Stimulated activated CD4-positive, alpha-beta T cell treated with anti-CD3 and anti-CD28 coated beads, Interleukin-1b, Interleukin-23, amount 100 ng/mL, for 48 hours (primary cell): ENCODE data around the gene CYP27A1.
A peak's percentile ranks its signal among the peaks of the same experiment; 100 is the strongest.
"Not testable (repeated sequence)": the region's sequence is repeated elsewhere in the genome, so short reads cannot be mapped to it uniquely, and the experiment has no call there.

Experiments
- DNase-seq: peaks from one replicate; pipeline ENCODE4 v3.0.0-alpha.2; 2020

CYP27A1 gene

GRCh38 chr2:218834685-218835084 is 52.7 kb downstream of the CYP27A1 start:
- no peak for DNase-seq

- no peak for DNase-seq
Observed at GRCh38 chr2:218837495-218837894, 55.5 kb downstream of the CYP27A1 start.

DNA sequence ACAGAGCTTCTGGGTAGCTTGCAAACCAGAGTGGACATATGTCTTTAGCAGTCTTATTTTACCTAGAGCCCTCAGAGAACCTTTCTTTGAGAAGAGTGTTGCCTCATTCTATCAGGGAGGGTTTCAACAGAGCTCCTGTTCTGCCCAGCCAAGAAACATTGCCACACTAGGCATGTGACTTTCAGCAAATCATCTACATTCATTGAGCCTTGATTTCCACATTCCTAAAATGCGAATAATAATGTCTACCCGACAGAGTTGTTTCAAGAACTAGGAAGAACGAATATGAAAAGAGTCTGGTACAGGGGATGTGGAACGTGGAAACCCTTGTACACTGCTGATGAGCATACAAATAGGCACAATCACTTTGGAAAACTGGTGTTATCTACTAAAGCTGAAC is 57.5 kb downstream of the CYP27A1 start:
- no peak for DNase-seq

DNA sequence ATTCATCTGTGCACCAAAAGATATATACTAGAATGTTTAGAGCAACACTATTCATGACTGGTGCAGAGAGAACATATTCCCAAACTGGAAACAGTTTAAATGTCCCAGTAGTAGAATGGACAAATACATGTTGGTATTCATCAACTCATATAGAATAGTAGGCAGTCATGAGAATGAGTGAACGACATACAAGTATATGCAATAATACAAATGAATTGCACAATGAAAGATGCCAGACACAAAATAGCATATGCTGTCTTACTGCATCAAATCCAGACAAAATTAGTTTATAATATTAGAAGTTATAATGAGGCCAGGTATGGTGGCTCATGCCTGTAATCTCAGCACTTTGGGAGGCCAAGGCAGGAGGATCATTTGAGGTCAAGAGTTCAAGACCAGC is 57.9 kb downstream of the CYP27A1 start:
- no peak for DNase-seq

- not testable (repeated sequence) for DNase-seq
Observed at GRCh38 chr2:218844334-218844733, 62.4 kb downstream of the CYP27A1 start.

DNA sequence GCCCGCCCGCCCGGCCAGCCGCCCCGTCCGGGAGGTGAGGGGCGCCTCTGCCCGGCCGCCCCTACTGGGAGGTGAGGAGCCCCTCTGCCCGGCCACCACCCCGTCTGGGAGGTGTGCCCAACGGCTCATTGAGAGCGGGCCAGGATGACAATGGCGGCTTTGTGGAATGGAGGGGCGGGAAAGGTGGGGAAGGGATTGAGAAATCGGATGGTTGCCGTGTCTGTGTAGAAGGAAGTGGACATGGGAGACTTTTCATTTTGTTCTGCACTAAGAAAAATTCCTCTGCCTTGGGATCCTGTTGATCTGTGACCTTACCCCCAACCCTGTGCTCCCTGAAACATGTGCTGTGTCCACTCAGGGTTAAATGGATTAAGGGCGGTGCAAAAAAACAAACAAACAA is 65.0 kb downstream of the CYP27A1 start:
- DNase-seq, result not testable (repeated sequence)

DNA sequence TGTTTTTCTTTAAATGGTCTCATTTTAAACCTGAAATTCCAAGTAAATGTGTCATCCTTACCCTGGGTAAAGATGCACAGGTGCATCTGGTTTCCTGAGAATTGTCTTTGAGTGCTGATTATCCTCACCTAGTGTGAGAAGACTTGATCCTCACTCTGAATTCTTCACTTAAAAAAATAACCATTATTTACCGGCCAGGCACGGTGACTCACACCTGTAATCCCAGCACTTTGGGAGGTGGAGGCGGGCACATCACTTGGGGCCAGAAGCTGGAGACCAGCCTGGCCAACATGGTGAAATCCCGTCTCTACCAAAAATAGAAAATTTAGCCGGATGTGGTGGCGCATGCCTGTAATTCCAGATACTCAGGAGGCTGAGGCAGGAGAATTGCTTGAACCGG is 67.8 kb downstream of the CYP27A1 start:
- no peak for DNase-seq

GRCh38 chr2:218850796-218851195 is 68.8 kb downstream of the CYP27A1 start:
- no peak for DNase-seq

GRCh38 chr2:218851286-218851685 is 69.3 kb downstream of the CYP27A1 start:
- no peak for DNase-seq

DNA sequence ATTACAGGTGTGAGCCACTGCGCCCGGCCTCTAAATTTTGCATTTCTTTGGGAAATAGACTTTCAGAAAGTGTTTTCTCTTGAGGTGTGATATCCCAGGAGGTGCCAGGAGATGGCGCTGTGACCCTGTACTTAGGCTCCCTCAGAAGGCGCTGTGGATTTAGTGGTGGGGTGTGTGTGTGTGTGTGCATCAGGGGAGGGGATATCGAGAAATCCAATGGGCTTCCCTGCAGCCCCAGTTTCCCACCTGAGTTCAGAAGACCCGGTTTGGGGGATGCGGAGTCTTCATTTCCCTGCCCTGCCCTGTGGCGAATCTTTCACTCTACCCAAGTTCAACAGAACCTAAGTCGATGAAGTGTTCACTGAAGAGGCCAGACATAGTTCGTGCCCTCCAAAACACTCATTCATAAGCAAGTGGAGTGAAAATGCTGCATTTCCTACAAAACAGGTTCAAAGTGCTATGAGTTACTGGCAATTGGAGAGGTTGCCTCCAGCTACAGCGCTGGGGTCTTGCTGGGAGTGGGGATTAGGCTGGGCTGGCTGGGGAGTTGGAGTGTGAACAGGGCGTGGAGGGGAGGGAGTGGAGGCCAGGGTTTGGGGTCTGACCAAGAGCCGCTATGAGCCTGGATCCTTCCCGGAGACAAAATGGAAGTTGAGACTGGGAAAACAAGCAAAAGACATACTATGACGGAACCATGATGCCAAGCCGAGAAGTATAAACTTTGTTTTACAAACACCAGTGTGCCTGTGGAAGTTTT is 71.1 kb downstream of the CYP27A1 start:
- DNase-seq, result peak; percentile 57

- no peak for DNase-seq
Observed at GRCh38 chr2:218853766-218854165, 71.8 kb downstream of the CYP27A1 start.

GRCh38 chr2:218854860-218855259 is 72.9 kb downstream of the CYP27A1 start:
- DNase-seq, result no peak

DNA sequence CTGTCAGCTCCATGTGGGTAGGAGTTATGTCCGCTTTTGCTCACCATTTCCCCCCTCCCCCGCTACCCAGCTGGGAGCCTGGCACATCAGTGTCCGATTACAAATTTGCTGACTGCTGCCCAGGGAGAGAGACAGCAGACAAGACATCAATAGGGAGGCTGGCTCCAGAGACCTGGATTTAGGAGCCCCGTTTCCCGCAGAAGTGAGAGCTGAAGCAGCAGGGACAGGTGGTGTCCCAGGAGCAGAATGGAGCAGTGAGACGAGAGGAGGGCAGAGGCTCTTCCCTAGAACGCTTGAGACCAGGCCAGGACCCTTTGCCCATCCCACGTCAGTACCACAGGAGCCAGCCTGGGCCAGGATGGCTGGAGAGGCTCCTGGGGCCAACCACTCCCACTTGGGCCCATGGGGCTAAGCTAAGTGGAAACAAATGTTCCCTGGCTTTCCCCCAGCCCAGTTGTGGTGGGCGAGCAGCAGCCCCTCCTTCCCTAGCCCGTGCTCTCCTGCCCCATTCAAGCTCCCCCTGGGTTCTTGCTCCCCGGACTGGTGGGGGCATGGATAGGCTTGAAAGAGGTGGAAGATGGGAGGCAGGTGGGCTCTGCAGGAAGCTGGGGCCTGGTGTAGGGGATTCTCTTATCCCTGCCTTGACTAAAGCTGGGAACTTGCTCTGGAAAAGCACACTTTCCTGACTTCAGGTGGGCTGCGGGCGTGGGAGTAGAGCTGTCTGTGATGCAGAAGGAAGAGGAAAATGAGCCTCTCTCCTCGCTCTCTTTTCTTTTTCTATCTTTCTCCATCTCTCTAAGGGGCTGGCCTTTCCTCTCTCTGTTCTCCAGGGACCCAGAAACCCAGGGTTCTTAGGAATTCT is 73.6 kb downstream of the CYP27A1 start:
- no peak for DNase-seq

GRCh38 chr2:218856167-218856895 is 74.4 kb downstream of the CYP27A1 start:
- DNase-seq, result no peak

DNA sequence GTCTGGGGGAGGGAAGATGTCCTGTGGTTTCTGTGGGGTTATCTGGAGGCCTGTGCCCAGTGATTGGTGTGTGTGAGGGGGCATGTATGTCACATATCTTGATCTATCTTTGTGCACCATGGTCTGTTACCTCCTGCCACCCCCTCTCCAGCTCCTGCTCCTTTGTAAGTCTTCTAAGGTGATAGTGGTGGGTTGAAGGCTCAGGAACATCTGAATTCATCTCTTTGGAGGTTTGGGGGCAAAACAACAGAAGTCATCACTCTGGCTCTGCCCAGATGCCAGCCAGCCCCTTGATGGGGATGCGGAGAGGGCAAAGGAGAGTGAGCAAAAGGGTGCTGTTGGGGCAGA is 74.9 kb downstream of the CYP27A1 start:
- no peak for DNase-seq

DNA sequence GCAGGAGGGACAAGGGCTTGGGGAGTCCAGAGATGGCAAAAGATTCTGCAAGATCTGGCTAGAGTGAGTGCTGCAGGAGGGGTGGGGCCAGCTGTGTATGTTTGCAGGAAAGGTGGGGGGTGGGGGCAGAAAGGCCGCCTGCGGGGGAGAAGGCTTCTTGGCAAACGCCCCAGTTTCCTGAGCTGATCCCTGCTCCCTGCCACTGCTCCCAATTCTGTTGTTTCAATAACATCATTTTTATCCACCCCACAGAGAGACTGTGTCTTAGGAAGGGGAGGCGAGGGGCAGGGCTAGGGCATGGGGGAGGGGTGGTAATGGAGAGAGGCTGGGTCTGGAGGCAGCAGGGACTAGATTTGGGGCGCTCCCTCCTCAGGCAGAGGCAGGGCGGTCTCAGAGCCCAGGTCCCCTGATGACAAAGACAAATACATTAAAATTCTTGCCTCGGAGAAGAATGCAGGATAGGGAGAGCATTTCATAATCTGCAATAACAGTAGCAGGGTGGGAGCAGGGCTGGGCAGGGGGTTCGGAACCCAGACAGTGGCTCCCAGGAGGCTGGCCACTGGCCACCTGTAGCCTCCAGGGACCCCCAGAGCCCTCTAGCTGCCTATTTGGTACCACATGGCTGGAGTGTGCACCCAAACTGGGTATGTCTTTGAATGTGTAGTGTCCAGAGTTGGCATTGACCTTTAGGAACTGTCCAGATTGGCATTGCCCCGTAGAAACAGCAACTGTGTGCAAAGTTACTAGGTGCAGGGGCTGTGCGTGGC is 75.6 kb downstream of the CYP27A1 start:
- no peak for DNase-seq

DNA sequence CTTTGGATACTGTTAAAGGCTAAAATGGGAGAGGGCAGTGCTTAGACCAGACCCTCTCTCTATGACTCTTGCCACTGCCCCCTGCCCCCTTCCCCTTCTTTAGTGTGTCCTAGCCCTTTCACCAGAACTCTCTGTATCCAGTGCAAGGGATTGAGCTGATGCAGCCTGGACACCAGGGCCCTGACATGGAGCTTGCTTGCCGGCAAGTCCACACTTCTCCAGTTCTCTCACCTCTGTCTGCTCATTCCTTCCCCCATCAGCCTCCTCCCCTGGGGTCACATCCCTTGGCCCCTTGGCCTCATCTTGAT is 76.1 kb downstream of the CYP27A1 start:
- no peak for DNase-seq

DNA sequence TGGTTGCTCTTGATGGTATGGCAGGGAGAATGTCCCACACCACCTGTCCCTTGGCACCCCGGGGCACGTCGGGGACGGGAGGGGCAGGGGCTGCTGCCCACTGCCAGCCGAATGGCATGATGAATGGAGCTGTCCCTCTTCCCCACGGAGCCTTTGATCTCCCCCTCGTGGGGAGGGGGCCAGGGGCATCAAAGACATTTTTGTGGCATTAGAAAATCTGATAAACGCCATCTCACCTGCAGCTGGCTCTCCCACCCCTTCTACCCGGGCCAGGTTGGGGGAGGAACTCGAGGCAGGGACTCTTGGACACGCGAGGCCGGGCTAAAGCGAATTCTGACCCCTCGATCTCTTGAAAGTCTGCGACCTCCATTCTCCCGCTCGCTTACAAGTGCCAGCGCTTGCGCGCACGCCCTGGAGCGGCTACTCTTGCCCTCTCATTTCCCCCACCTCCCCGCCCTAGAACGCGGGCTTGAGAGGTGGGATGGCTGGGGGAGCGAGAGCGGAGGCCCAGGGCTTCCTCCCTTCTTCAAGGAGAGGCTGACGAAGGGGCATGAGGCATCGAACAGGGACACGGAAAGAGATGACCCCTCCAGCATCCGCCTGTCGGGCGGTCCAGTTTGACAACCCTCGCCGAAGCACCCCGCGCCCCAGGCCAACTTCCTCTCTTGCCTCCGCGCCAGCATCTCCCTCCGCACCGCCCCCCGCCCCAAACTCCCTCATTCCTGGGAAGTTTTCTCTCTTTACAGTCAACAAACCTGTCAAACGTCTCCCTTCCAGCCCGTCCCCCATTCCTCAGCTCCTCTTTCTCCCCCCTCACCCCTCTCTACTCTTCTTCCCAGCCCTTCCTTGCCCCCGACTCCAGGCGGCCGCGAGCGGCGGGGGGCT is 77.0 kb downstream of the CYP27A1 start:
- DNase-seq, result no peak

DNA sequence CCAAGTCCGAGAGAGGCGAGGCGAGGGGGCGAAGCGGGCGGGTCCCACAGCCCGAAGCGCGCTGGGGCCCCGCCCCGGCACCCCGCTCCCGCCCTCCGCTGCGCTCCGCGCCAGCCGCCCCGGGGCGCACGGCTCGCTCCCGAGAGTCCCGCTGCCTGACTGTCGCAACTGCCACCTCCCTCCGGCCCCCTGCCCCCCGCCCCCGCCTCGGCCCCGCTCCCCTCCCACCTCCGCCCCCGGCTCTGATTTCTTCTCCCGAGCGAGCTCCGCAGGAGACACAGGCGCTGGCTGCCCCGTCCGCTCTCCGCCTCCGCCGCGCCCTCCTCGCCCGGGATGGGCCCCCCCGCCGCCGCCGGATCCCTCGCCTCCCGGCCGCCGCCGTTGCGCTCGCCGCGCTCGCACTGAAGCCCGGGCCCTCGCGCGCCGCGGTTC is 77.6 kb downstream of the CYP27A1 start, which contains the start of gene WNT6:
Gene WNT6 (plus strand): TSS at position 250 of the 432 bp plus-strand sequence. CDS start 233 bp downstream, outside the sequence.
- no peak for DNase-seq

DNA sequence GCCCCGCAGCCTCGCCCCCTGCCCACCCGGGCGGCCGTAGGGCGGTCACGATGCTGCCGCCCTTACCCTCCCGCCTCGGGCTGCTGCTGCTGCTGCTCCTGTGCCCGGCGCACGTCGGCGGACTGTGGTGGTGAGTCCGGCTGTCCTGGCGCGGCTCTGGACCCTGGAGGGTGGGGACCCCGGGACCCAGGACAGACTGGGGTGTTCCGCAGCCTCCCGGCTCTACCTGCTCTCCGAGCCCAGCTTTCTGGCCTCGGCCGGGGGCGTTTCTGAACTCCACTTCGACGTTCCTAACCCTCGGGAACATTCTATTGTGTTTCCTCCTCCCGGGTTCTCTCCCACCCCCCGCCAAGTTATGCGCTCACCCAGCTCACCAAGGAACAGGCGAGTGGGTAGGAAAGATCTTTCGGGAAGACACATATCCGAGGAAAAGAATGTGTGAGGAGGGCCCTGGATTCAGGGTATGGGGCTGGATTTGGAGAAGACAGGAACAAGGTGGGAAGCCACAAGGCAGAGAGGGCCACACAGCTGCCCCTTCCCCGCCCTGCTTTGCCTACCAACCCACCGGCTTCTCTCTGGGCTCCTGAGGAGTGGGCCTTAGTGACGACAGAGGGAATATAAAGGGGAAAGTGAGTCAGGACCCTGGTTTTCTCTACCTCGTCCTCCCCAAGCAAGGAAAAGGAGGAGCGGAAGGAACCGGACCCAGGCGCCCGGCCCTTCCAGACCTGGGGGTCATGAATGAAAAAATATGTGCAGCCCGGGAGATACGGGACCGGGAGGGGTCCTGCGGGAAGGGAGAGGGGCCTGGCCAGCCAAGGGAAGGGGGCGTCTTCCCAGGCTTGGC is 78.3 kb downstream of the CYP27A1 start:
- no peak for DNase-seq

- DNase-seq, result no peak
Observed at GRCh38 chr2:218860950-218861381, 79.0 kb downstream of the CYP27A1 start.
